Right lobe of liver (tissue), 6 donors: Measurements from ENCODE around the gene RAET1G. TPM values are rescaled to one million over a fixed set of nuclear protein-coding genes. Genes with fewer than 3 reads are reported as not detected.
A peak's percentile ranks its signal among the peaks of the same experiment; 100 is the strongest.
"Not testable (repeated sequence)": the region's sequence is repeated elsewhere in the genome, so short reads cannot be mapped to it uniquely, and the experiment has no call there.

Experiments used
- ATAC-seq, 4 donors: fragments of 200-7000 bp; cut with Tn5 transposase; one replicate each; pipeline ENCODE4 v1.9.1; 2020; ENCODE audit warnings: mild to moderate bottlenecking in 4 of 4, moderate library complexity in 4 of 4
- DNase-seq, 3 donors: peaks; one replicate each; pipeline ENCODE4 v3.0.0-alpha.2; 2020
- H3K27ac ChIP-seq, 3 donors: fragments of 200-600 bp; one replicate each; pipeline ENCODE4 v1.8.0; 2022
- H3K27me3 ChIP-seq, 2 donors: fragments of 200-600 bp; one replicate each; pipeline ENCODE4 v1.8.0; 2022
- H3K36me3 ChIP-seq, 4 donors: fragments of 200-600 bp; sonication (generic) in 1 of 4; one replicate each; pipeline versions ENCODE4 v1.5.1 to v1.8.0; 2017 to 2022; ENCODE audit warnings: control low read depth in 1 of 4
- H3K4me1 ChIP-seq, 4 donors: fragments of 200-600 bp; sonication (generic) in 1 of 4; one replicate each; pipeline versions ENCODE4 v1.5.1 to v1.8.0; 2017 to 2022; ENCODE audit warnings: control low read depth in 1 of 4
- H3K4me3 ChIP-seq, 3 donors: fragments of 200-600 bp; one replicate each; pipeline ENCODE4 v1.8.0; 2022
- H3K9me3 ChIP-seq, 4 donors: fragments of 200-600 bp; sonication (generic) in 1 of 4; one replicate each; pipeline versions ENCODE4 v1.5.1 to v1.8.0; 2017 to 2022; ENCODE audit warnings: control low read depth in 1 of 4
- CTCF ChIP-seq, 4 donors: fragments of 200-600 bp in 3 of 4; fragments of 450-650 bp in 1 of 4; IDR thresholded peaks; one replicate each; pipeline versions ENCODE4 v1.5.1 to v1.8.0; 2016 to 2022; ENCODE audit warnings: antibody characterized with exemption in 4 of 4, mild to moderate bottlenecking in 2 of 4
- POLR2A ChIP-seq: fragments of 450-650 bp; IDR thresholded peaks from one replicate; pipeline ENCODE4 v1.6.1; 2017; ENCODE audit warnings: antibody characterized with exemption, mild to moderate bottlenecking
- WGBS: methylation state at CpG from one replicate; pipeline ENCODE4 v1.1.6; 2018; ENCODE audit warnings: low coverage, low lambda C conversion rate; ENCODE audit not compliant: insufficient coverage; ENCODE audit errors: missing lambda C conversion rate; 5-methylcytosine and 5-hydroxymethylcytosine counted together
- intact Hi-C, 2 donors: fragments of 100-400 bp; cut with DNase I; formaldehyde crosslinking; loops; one replicate each; pipeline versions ENCODE4 v1.11.2 to v1.14.1; 2022
- long read RNA-seq: library from polyadenylated mRNA; unstranded; transcript quantifications from one replicate; pipeline ENCODE4 v2.0.0, GENCODE V29; 2019
- total RNA-seq, 6 experiments: library from RNA; depleted of rRNA in 2 of 6; stranded (reverse); fragments of >200 nt in 2 of 6; fragmentation: NEBNext Ultra II Directional in 3 of 6; extraction: Animal tissue kit (Norgen Biotek cat#: 25700) in 3 of 6; gene quantifications; one replicate each; pipeline versions ENCODE4 v1.1.0 to v1.2.4, GENCODE V29; 2016 to 2023
- donor health status: DM: no; HTN: yes; CAD: no.
- donor health status: DM: no; HTN: no; CAD: no.
- donor health status: DM: no; HTN: no; CAD: no.
- donor health status: DM: no; HTN: yes; CAD: no.
- donor health status: DM: no; HTN: yes; CAD: no.

RAET1G gene
- total RNA-seq = not detected
- long read RNA-seq = 0 reads

DNA sequence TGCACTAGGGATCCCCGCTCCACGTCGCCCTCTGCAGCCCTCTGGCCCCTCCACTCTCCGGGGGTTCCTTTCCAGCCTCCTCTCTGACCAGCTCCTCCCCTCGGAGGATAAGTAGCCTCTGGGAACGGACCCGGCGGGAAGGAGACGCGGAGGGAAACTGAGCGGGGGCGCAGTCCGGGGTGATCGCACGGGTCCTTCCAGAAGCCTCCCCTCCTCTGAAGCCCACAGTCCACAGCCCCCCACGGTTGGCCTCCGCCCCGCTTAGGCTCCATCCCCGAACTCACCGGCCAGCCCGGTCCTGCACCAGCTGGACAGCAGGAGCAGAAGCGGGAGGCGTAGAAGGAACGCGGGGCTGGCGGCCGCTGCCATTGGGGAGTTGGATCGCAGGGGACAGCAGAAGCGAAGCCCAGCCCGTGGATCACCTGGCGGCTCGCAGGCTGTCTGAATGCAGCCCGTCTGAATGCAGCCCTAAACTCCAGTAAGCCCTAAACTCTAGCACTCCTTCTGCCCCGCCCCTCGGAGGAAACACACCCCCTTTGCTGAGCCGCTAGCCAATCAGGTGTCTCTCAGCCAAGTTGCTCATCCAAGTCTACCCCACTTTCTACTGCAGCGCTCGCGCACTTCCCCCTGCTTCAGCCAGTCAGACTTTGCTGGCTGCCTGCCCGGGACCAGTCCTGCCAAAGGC, at the start of gene RAET1G:
TSS of gene RAET1G (minus strand) at position 480 of the 685 bp plus-strand sequence. CDS start at position 369, 111 bp downstream.
- intact Hi-C loops = loop anchor here in 1 of 2 donors (5.0 kb wide), 1 partner anchor 85 kb away; no protein-coding TSS in a partner anchor
- TF ChIP-seq CTCF (IDR thresholded peaks at IDR 0.05) (no peak), POLR2A (no peak)
- Histone ChIP-seq H3K27ac (no peak within 1 kb of the TSS), H3K27me3 (no peaks in the 10 kb centered on the region), H3K36me3 (no peaks in the 10 kb centered on the region), H3K9me3 (no peaks in the 10 kb centered on the region), H3K4me3 (peak within 1 kb of the TSS; percentile 23 to 50 (median 44)), H3K4me1 (peaks cover 0 to 5% (median 0%) of the 10 kb centered on the region in 4 donors)
- DNase-seq = peak; percentile 89 to 92 (median 91)
- ATAC-seq = peak; percentile 87 to 89 (median 88)
- 1% methylated on average over 16 of the region's 40 CpGs for WGBS

DNA sequence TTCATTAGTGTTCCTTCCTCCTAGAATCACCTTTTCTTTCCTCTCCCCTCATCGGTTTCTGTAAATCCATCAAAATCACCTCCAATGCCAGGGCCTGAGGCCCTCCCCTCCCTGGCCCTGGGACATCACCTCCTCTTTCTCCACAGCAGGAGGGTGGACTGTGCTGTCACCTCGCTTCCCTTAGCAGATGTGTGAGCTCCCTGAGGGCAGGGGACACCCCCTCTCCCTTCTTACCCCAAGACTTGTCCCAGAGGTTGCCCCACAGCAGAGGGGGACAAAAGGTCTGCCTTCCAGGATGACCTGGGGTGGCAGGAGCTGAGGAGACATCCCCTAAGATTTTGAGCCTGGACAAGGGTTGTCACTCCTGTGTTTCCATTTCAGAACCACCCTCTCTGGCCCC, 46.7 kb upstream of the RAET1G start:
- intact Hi-C loops = no loop called here

GRCh38 chr6:149968909-149969308, 46.0 kb upstream of the RAET1G start:
- intact Hi-C loops, H3K4me3 ChIP-seq, H3K9me3 ChIP-seq, H3K27me3 ChIP-seq, ATAC-seq, DNase-seq, H3K4me1 ChIP-seq, H3K36me3 ChIP-seq, H3K27ac ChIP-seq: not testable (repeated sequence)
- 67% methylated on average over 2 of the region's 2 CpGs for WGBS

More for the DNA sequence above, 46.7 kb upstream of the RAET1G start:
- Histone ChIP-seq H3K4me3 (no peak overlapping the region), H3K9me3 (no peaks in the 10 kb centered on the region), H3K27ac (no peak overlapping the region), H3K4me1 (no peaks in the 10 kb centered on the region), H3K36me3 (no peaks in the 10 kb centered on the region), H3K27me3 (no peaks in the 10 kb centered on the region)
- ATAC-seq = no peak
- no peak for DNase-seq
- WGBS = 58% methylated on average over 2 of the region's 2 CpGs
- TF ChIP-seq POLR2A (no peak), CTCF (IDR thresholded peaks at IDR 0.05) (no peak)

DNA sequence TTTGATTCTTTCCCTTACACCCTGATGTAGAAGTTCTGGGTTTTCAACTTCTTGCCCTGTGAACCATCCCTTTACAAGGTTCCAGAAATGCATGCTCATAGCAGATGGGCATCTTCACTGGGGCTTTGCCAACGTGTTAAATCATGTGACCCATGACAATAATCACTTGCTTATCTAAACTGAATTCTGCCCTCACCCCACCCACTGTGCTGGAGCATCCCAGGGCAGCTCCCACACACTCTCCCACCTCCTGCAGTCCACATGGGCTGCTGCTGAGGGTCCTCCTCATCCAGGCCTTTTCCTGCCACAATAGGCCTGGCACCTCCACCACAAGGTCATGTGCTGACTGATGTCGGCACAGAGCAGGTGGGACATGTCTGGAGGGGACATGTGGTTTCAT, 45.1 kb upstream of the RAET1G start:
- ATAC-seq, H3K36me3 ChIP-seq, H3K4me1 ChIP-seq, DNase-seq, H3K4me3 ChIP-seq, H3K27ac ChIP-seq, H3K27me3 ChIP-seq, H3K9me3 ChIP-seq, intact Hi-C loops: not testable (repeated sequence)
- whole genome bisulfite sequencing = 67% methylated on average over 2 of the region's 2 CpGs

DNA sequence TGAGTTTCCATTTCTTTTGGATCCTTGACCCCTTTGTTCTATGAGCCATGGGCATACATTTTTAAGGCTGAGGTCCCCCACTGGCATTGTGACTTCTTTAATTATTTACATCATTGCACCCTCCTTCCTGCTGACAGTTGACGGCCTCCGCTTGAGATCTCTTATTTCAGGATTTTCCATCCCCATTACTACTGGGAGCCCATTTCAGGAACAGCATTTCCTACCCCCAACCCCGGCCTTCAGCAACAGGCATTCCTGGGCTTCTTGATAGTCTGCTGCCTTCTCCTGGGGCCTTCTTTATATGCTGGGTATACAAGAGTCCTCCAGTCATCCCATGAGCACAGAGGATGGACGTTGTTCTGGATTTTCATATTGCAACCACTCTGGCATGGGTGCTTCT, 44.7 kb upstream of the RAET1G start:
- no peak for DNase-seq

DNA sequence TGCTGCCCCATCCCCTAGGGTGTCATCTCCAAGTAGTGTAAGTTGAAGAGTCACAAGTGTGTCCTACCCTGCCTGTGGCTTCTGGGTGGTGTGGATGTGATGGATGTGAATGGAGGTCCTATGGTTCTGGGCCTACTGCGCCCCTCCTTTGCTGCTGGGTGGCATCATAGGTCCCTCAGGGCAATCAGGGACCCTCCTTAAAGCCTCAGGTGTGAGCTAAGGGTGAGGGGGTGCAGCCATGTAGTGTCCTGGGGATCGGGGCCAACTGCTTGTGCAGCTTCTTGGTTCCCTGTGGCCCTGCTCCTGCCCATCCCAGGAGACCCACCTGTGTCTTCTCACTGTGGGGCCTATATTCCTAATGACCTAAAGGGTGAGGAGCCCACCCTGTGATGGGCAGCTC, 43.4 kb upstream of the RAET1G start:
- WGBS = 100% methylated on average over 1 of the region's 2 CpGs
- H3K36me3 ChIP-seq, H3K9me3 ChIP-seq, H3K4me3 ChIP-seq, intact Hi-C loops, H3K4me1 ChIP-seq, DNase-seq, ATAC-seq, H3K27ac ChIP-seq: not testable (repeated sequence)
- H3K27me3 ChIP-seq = peaks cover 0 to 10% of the 10 kb centered on the region in 2 donors

More for the DNA sequence above, 44.7 kb upstream of the RAET1G start:
- no peaks in the 10 kb centered on the region for H3K9me3 ChIP-seq
- WGBS = 75% methylated on average over 4 of the region's 4 CpGs
- peaks cover 0 to 10% of the 10 kb centered on the region in 2 donors for H3K27me3 ChIP-seq
- TF ChIP-seq POLR2A (no peak), CTCF (IDR thresholded peaks at IDR 0.05) (no peak)
- no peak for ATAC-seq
- intact Hi-C loops = no loop called here
- H3K4me1 ChIP-seq = no peaks in the 10 kb centered on the region
- H3K36me3 ChIP-seq = no peaks in the 10 kb centered on the region
- H3K27ac ChIP-seq = no peak overlapping the region
- H3K4me3 ChIP-seq = no peak overlapping the region
